ENCODE measurements around the gene RCOR1.

Gene RCOR1

GRCh38 chr14:102777711-102778337 lies 185.4 kb downstream of the RCOR1 start:
- DNase-seq = peak; percentile 22 to 69 (median 44)

DNA sequence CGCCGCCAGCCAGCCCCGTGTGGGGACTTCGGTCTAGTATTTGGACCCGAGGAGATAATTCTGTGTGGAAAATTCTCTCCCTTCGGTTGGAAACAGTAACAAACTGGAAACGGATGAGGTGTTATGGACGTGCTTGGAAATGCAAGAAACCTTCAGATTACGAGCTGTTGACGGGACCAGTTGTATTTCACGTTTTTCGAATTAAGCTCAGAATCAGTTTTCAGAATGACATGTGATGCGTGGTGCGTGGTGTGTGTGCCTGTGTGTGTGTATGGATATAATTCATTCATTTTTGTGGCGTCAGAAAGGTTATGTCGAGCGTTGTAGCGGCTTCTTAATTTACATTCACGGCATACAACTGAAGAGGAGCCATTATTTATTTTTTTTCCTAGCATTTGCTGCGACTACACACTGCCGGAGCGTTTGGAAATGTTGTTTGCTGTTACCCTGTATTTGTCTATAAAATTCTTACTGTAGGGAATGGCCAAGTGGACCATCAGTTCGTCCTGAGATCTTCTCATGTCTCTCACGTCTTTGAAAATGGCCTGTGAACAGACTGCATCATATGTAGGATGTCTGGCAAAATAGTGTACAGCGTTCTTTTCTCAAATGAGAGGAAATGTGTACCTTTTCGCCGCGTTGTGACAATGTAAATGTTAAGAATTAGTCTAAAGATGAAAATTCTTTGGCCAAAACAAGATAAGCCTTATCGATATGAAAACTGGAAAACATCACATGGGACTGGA lies 186.1 kb downstream of the RCOR1 start:
- DNase-seq = peak; percentile 23 to 51 (median 40)

- no peak for DNase-seq
Measured at GRCh38 chr14:102779084-102779462, 186.6 kb downstream of the RCOR1 start.

GRCh38 chr14:102779574-102780315 lies 187.3 kb downstream of the RCOR1 start:
- peak; percentile 32 to 82 (median 66) for DNase-seq
